SK-N-SH treated with all-trans-retinoic acid at 6 μM for 48 hours (cell line): Measurements from ENCODE around the gene PRR5.

Experiments
- CREB5 ChIP-seq: fragments of 250-450 bp; sonication (Bioruptor Pico); IDR thresholded peaks from 2 replicates; pipeline ENCODE4 v1.5.1; 2020; ENCODE audit warnings: low read depth, mild to moderate bottlenecking, moderate library complexity
- OSR1 ChIP-seq: fragments of 250-450 bp; sonication (Bioruptor Pico); IDR thresholded peaks from 2 replicates; pipeline ENCODE4 v1.8.0; 2022; ENCODE audit warnings: moderate library complexity, mild to moderate bottlenecking, inconsistent platforms
- RARB ChIP-seq: fragments of 250-450 bp; sonication (Bioruptor Pico); IDR thresholded peaks from 2 replicates; pipeline ENCODE4 v1.8.0; 2021; ENCODE audit warnings: mild to moderate bottlenecking, moderate library complexity
- TCF4 ChIP-seq: fragments of 250-450 bp; sonication (Bioruptor Pico); IDR thresholded peaks from 2 replicates; pipeline ENCODE4 v1.8.0; 2021; ENCODE audit warnings: mild to moderate bottlenecking, moderate library complexity, borderline replicate concordance
- TSHZ2 ChIP-seq: fragments of 250-450 bp; sonication (Bioruptor Pico); IDR thresholded peaks from 2 replicates; pipeline ENCODE4 v1.5.0; 2020; ENCODE audit warnings: mild to moderate bottlenecking, moderate library complexity
- ZC3H10 ChIP-seq: fragments of 250-450 bp; sonication (Bioruptor Pico); IDR thresholded peaks from 2 replicates; pipeline ENCODE4 v1.5.1; 2021; ENCODE audit warnings: mild to moderate bottlenecking, moderate library complexity
- ZNF565 ChIP-seq: fragments of 450-650 bp; formaldehyde crosslinking; conservative IDR thresholded peaks from 2 replicates; pipeline ENCODE4 v1.5.0; 2020; ENCODE audit warnings: low read depth, mild to moderate bottlenecking, moderate library complexity

GRCh38 chr22:44712962-44713361 lies 11.0 kb downstream of the PRR5 start:
- TF ChIP-seq CREB5 (CRISPR knock-in tag): no peak
- TF ChIP-seq OSR1 (CRISPR knock-in tag): no peak
- no peak for TF ChIP-seq TCF4 (CRISPR knock-in tag)
- TF ChIP-seq ZNF565: no peak
- TF ChIP-seq ZC3H10 (CRISPR knock-in tag): no peak
- no peak for TF ChIP-seq RARB (CRISPR knock-in tag)
- TF ChIP-seq TSHZ2: no peak
